ENCODE measurements around the gene DIDO1.

DIDO1 gene

DNA sequence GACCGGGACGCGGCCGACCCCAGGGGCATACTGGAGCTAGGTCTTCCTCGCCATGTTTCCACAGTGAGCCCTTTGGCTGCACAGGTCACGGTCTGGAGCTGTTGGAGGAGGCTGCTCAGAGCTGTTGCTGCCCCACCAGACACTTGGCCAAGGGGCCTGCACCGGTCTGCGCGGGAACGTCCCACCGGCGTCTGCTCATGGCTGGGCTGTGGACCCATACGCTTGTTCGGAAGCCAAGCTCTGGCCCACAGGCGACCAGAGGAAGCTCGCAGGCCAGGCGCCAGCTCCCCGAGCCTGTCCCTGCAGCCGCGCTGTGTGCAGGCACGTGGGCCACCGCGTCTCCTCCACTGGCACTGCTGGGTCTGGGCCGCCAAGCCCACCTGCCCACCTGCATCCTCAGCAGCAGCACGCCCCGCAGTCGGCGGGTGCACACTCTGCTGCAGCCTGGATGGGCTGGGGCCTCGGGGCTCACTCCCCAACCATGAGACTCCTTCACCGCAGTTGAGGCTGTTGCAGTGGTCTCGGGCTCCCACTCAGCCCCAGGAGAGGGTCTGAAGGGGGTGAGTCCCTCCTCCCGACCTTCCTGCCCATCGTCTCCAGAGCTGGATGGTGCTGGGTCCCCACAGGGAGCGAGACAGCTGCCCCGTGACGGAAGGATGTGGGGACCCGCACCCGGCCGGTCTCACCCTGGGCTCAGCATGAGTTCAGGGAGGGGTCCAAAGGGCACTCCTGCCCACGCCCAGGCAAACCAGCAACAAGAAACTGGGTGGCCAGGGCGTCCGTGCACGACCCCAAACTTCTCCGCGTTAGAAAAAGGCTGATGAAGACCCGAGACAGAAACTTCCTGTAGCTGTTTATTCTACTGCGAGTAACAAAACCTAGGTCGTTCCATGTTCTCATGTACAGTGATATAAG lies 49.1 kb downstream of the DIDO1 start:
- peak overlapping the region; percentile 91 for H3K27ac ChIP-seq
- TF ChIP-seq ZFX (IDR thresholded peaks at IDR 0.05; ENCODE audit: borderline replicate concordance), result no peak
- TF ChIP-seq, protein P1, sequence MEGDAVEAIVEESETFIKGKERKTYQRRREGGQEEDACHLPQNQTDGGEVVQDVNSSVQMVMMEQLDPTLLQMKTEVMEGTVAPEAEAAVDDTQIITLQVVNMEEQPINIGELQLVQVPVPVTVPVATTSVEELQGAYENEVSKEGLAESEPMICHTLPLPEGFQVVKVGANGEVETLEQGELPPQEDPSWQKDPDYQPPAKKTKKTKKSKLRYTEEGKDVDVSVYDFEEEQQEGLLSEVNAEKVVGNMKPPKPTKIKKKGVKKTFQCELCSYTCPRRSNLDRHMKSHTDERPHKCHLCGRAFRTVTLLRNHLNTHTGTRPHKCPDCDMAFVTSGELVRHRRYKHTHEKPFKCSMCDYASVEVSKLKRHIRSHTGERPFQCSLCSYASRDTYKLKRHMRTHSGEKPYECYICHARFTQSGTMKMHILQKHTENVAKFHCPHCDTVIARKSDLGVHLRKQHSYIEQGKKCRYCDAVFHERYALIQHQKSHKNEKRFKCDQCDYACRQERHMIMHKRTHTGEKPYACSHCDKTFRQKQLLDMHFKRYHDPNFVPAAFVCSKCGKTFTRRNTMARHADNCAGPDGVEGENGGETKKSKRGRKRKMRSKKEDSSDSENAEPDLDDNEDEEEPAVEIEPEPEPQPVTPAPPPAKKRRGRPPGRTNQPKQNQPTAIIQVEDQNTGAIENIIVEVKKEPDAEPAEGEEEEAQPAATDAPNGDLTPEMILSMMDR (IDR thresholded peaks at IDR 0.05), result no peak

DNA sequence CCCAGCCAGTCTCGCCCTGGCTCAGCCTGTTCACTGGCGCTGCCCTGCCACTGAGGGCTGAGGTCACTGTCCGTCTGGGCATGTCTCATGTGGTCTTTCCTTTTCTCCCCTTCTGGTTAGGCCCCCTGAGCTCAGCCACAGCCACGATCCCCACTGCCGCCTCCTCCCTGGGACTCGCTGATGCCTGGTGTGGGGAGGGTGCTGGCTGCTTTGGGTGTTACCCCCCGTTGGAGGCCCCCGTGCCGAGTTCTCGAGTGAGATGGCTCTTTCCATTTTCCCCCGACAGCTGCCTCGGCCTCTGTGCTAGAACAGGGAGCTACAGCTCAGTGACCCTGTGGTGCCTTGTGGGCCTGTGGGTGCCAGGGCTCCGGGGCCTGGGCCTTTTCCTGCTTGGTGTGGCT lies 49.8 kb downstream of the DIDO1 start:
- H3K27ac ChIP-seq, result peak overlapping the region; percentile 91
- TF ChIP-seq ZFX (IDR thresholded peaks at IDR 0.05; ENCODE audit: borderline replicate concordance), result no peak
- TF ChIP-seq, protein P1 (IDR thresholded peaks at IDR 0.05), result no peak

DNA sequence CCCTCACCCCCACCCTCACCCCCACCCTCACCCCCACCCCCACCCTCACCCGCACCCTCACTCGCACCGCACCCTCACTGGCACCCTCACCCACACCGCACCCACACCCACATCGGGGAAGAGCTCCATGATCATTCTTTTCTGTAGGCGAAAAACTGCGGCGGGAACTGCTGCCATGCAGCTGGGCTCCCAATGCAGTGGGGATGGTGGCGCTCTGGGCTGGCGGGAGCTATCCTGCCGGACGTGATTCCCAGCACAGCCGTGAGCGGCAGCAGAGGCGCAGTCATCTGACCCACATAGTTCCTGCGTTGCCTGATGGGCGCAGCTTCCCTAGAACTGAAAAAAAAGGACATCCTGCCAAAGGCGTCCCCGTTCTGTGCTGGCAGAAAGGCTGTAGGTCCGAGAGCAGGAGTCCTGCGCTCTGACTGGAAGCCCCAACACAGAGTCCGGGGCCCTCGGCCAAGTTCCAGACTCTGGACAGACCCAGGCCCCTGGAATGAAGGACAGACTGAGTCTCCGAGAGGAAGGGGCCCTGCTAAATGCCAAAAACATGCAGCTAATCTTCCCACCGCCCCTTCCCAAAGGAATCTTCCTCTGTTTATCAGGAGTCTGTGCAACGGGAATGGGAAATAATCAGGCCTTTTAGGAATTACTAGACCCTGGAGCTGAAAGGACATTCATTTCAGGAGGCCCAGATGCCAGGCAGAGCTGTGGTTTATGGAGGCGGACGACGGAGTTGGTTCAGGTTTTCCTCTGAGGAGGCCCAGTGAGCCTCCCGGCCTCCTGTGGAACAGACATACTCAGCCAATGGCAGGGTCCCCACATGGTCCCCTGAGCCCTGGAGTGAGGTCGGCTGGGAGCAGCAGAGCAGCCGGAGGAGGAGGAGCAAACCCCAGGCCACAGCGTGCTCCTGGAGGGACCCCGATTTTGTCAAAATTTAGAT lies 50.6 kb downstream of the DIDO1 start:
- TF ChIP-seq ZFX (IDR thresholded peaks at IDR 0.05; ENCODE audit: borderline replicate concordance), result no peak
- TF ChIP-seq, protein P1 (IDR thresholded peaks at IDR 0.05), result peak; percentile 77
- H3K27ac ChIP-seq, result peak overlapping the region; percentile 91

DNA sequence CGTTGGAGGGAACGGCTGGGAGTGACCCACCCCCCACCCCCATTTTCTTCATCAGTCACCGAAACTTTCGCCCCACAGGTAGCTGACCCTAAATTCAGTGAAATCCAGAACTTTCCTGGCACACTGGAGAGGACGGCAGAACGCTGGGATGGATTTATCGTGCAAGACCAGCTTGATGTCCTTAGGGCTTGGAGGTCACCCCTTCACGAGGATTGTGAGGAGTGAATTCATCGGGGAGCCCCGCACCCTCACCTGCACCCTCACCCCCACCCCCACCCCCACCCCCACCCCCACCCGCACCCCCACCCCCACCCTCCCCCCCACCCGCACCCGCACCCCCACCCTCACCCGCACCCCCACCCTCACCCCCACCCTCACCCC lies 51.4 kb downstream of the DIDO1 start:
- H3K27ac ChIP-seq, result peak overlapping the region; percentile 98
- no peak for TF ChIP-seq ZFX (IDR thresholded peaks at IDR 0.05; ENCODE audit: borderline replicate concordance)
- TF ChIP-seq, protein P1 (IDR thresholded peaks at IDR 0.05), result no peak

DNA sequence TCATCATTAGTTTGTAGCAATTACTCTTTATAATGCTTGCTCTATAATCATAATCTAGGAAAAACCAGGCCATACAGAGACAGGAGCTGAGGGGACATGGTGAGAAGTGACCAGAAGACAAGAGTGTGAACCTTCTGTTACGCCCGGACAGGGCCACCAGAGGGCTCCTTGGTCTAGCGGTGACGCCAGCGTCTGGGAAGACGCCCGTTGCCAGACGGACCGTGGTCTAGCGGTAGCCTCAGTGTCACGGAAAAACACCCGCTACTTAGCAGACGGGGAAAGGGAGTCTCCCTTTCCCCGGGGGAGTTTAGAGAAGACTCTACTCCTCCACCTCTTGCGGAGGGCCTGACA lies 52.6 kb downstream of the DIDO1 start:
- TF ChIP-seq, protein P1 (IDR thresholded peaks at IDR 0.05), result peak; percentile 76
- peak overlapping the region; percentile 98 for H3K27ac ChIP-seq

DNA sequence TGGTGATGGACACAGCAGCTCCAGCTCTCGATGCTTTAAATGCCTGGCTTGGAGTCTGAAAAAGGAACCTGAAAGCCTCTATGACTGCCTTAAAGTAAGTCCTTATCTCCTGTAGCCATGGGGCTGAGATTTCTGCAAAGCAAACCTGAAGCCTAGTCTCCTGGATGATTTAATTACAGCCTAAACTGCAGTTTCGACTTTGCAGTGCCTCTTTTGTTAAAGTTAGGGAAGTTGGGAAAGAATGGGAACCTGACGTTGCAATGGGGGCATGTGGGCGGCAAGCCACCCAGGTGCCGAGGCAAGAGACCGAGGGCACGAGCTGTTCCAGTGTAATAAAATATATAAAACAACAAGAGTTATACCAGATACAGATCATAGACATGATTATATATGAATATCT lies 53.0 kb downstream of the DIDO1 start:
- H3K27ac ChIP-seq, result peak overlapping the region; percentile 98
- TF ChIP-seq ZFX (IDR thresholded peaks at IDR 0.05; ENCODE audit: borderline replicate concordance), result no peak
- TF ChIP-seq, protein P1 (IDR thresholded peaks at IDR 0.05), result no peak
